ENCODE data around the gene TXNDC8. TPM values are rescaled to one million over a fixed set of nuclear protein-coding genes. Genes with fewer than 3 reads are reported as not detected.
A peak's percentile ranks its signal among the peaks of the same experiment; 100 is the strongest.
"Not testable (repeated sequence)": the region's sequence is repeated elsewhere in the genome, so short reads cannot be mapped to it uniquely, and the experiment has no call there.

The TXNDC8 gene
- total RNA-seq, 2 experiments from 2014 or later: not detected

GRCh38 chr9:110323818-110324217 is 13.8 kb downstream of the TXNDC8 start:
- Mint-ChIP-seq H3K27me3 (peaks cover 4% of the 10 kb centered on the region), H3K4me1 (peaks cover 2% of the 10 kb centered on the region), H3K27ac (no peak overlapping the region), H3K4me3 (no peak overlapping the region), H3K9me3 (ENCODE audit: low read depth) (no peaks in the 10 kb centered on the region), H3K36me3 (ENCODE audit: low read depth) (no peaks in the 10 kb centered on the region)
- intact Hi-C loops (cut with DNase I, micrococcal nuclease): no loop called here
- no peak for ATAC-seq
- ChIA-PET POLR2A (interaction anchor here (0.8 kb wide), 1 partner anchor 67 kb away, joined by 3 read pairs; the partner anchor contains the start of gene TXN), CTCF (interaction anchor here (0.6 to 1.1 kb wide), 3 partner anchors 10 to 966 kb away, joined by 3 to 4 read pairs (median 3); no protein-coding TSS in a partner anchor)
- no peak for DNase-seq

- H3K27me3 Mint-ChIP-seq: peaks cover 3% of the 10 kb centered on the region
- no peaks in the 10 kb centered on the region for H3K9me3 Mint-ChIP-seq (ENCODE audit: low read depth)
- DNase-seq (no peak), ATAC-seq (no peak)
- H3K4me1 Mint-ChIP-seq: peaks cover 9% of the 10 kb centered on the region
- H3K36me3 Mint-ChIP-seq (ENCODE audit: low read depth): no peaks in the 10 kb centered on the region
- H3K4me3 Mint-ChIP-seq: no peak overlapping the region
- CTCF ChIA-PET: no interaction called here
- no peak overlapping the region for H3K27ac Mint-ChIP-seq
- intact Hi-C loops (cut with DNase I, micrococcal nuclease): no loop called here
- POLR2A ChIA-PET: no interaction called here
Measured at GRCh38 chr9:110320651-110321445, 16.8 kb downstream of the TXNDC8 start.

- intact Hi-C loops (cut with DNase I, micrococcal nuclease): no loop called here
- peak; percentile 13 for DNase-seq
- no peak overlapping the region for H3K4me3 Mint-ChIP-seq
- H3K9me3 Mint-ChIP-seq (ENCODE audit: low read depth): no peaks in the 10 kb centered on the region
- H3K27me3 Mint-ChIP-seq: peaks cover 3% of the 10 kb centered on the region
- no peak overlapping the region for H3K27ac Mint-ChIP-seq
- peaks cover 9% of the 10 kb centered on the region for H3K4me1 Mint-ChIP-seq
- ATAC-seq: peak; percentile 68
- ChIA-PET POLR2A (no interaction called here), CTCF (no interaction called here)
- H3K36me3 Mint-ChIP-seq (ENCODE audit: low read depth): no peaks in the 10 kb centered on the region
Measured at GRCh38 chr9:110319781-110320492, 17.7 kb downstream of the TXNDC8 start.

GRCh38 chr9:110317911-110318310 is 19.8 kb downstream of the TXNDC8 start:
- POLR2A ChIA-PET: no interaction called here
- peaks cover 3% of the 10 kb centered on the region for H3K27me3 Mint-ChIP-seq
- intact Hi-C loops (cut with DNase I, micrococcal nuclease): no loop called here

GRCh38 chr9:110316261-110317075 is 21.2 kb downstream of the TXNDC8 start:
- peak overlapping the region; percentile 22 for H3K4me3 Mint-ChIP-seq
- POLR2A ChIA-PET: no interaction called here
- intact Hi-C loops (cut with DNase I, micrococcal nuclease): no loop called here
- peaks cover 2% of the 10 kb centered on the region for H3K9me3 Mint-ChIP-seq (ENCODE audit: low read depth)
- H3K27me3 Mint-ChIP-seq: no peaks in the 10 kb centered on the region
- H3K4me1 Mint-ChIP-seq: peaks cover 9% of the 10 kb centered on the region
- no peaks in the 10 kb centered on the region for H3K36me3 Mint-ChIP-seq (ENCODE audit: low read depth)
- ATAC-seq (no peak), DNase-seq (peak; percentile 5)
- CTCF ChIA-PET: interaction anchor here (0.6 kb wide), 1 partner anchor 245 kb away, joined by 3 read pairs; no protein-coding TSS in a partner anchor
- H3K27ac Mint-ChIP-seq: no peak overlapping the region

More at GRCh38 chr9:110317911-110318310, 19.8 kb downstream of the TXNDC8 start:
- no peaks in the 10 kb centered on the region for H3K9me3 Mint-ChIP-seq (ENCODE audit: low read depth)
- no peak overlapping the region for H3K27ac Mint-ChIP-seq
- H3K4me1 Mint-ChIP-seq: peaks cover 9% of the 10 kb centered on the region
- DNase-seq: no peak
- ATAC-seq: no peak
- CTCF ChIA-PET: no interaction called here
- H3K4me3 Mint-ChIP-seq: no peak overlapping the region
- H3K36me3 Mint-ChIP-seq (ENCODE audit: low read depth): no peaks in the 10 kb centered on the region

GRCh38 chr9:110311978-110312377 is 25.7 kb downstream of the TXNDC8 start:
- ATAC-seq; H3K27ac Mint-ChIP-seq; H3K27me3 Mint-ChIP-seq; CTCF ChIA-PET; H3K36me3 Mint-ChIP-seq (ENCODE audit: low read depth); H3K9me3 Mint-ChIP-seq (ENCODE audit: low read depth); POLR2A ChIA-PET; DNase-seq; H3K4me3 Mint-ChIP-seq; intact Hi-C loops (cut with DNase I, micrococcal nuclease): not testable (repeated sequence)
- H3K4me1 Mint-ChIP-seq: peaks cover 13% of the 10 kb centered on the region

GRCh38 chr9:110309681-110310080 is 28.0 kb downstream of the TXNDC8 start:
- no peak overlapping the region for H3K27ac Mint-ChIP-seq
- H3K4me3 Mint-ChIP-seq: no peak overlapping the region
- H3K9me3 Mint-ChIP-seq (ENCODE audit: low read depth): peaks cover 2% of the 10 kb centered on the region
- H3K27me3 Mint-ChIP-seq: no peaks in the 10 kb centered on the region
- no peak for ATAC-seq
- CTCF ChIA-PET: no interaction called here
- POLR2A ChIA-PET: no interaction called here
- no peak for DNase-seq
- H3K4me1 Mint-ChIP-seq: peaks cover 5% of the 10 kb centered on the region
- no peaks in the 10 kb centered on the region for H3K36me3 Mint-ChIP-seq (ENCODE audit: low read depth)
- intact Hi-C loops (cut with DNase I, micrococcal nuclease): no loop called here

GRCh38 chr9:110308633-110309038 is 29.0 kb downstream of the TXNDC8 start:
- intact Hi-C loops (cut with DNase I, micrococcal nuclease): no loop called here
- ChIA-PET CTCF (no interaction called here), POLR2A (no interaction called here)
- DNase-seq: no peak
- Mint-ChIP-seq H3K27me3 (no peaks in the 10 kb centered on the region), H3K4me3 (no peak overlapping the region), H3K9me3 (ENCODE audit: low read depth) (peaks cover 2% of the 10 kb centered on the region), H3K27ac (peak overlapping the region; percentile 29), H3K4me1 (peaks cover 5% of the 10 kb centered on the region), H3K36me3 (ENCODE audit: low read depth) (no peaks in the 10 kb centered on the region)
- no peak for ATAC-seq

GRCh38 chr9:110307191-110307590 is 30.5 kb downstream of the TXNDC8 start:
- no peaks in the 10 kb centered on the region for H3K36me3 Mint-ChIP-seq (ENCODE audit: low read depth)
- H3K27ac Mint-ChIP-seq: no peak overlapping the region
- H3K27me3 Mint-ChIP-seq: no peaks in the 10 kb centered on the region
- H3K4me1 Mint-ChIP-seq: peaks cover 5% of the 10 kb centered on the region
- intact Hi-C loops (cut with DNase I, micrococcal nuclease): no loop called here
- POLR2A ChIA-PET: interaction anchor here (0.7 kb wide), 1 partner anchor 8 kb away, joined by 4 read pairs; no protein-coding TSS in a partner anchor
- DNase-seq (no peak), ATAC-seq (no peak)
- CTCF ChIA-PET: interaction anchor here (0.7 to 1.5 kb wide), 2 partner anchors 9 to 48 kb away, joined by 3 to 4 read pairs; no protein-coding TSS in a partner anchor
- no peak overlapping the region for H3K4me3 Mint-ChIP-seq
- no peaks in the 10 kb centered on the region for H3K9me3 Mint-ChIP-seq (ENCODE audit: low read depth)

GRCh38 chr9:110303133-110303532 is 34.5 kb downstream of the TXNDC8 start:
- POLR2A ChIA-PET: no interaction called here
- peaks cover 5% of the 10 kb centered on the region for H3K27me3 Mint-ChIP-seq
- no peaks in the 10 kb centered on the region for H3K4me1 Mint-ChIP-seq
- no peak for ATAC-seq
- CTCF ChIA-PET: interaction anchor here (0.6 kb wide), 2 partner anchors 84 to 771 kb away, joined by 3 read pairs; no protein-coding TSS in a partner anchor
- H3K4me3 Mint-ChIP-seq: no peak overlapping the region
- no peaks in the 10 kb centered on the region for H3K36me3 Mint-ChIP-seq (ENCODE audit: low read depth)
- intact Hi-C loops (cut with DNase I, micrococcal nuclease): no loop called here
- no peak overlapping the region for H3K27ac Mint-ChIP-seq
- DNase-seq: no peak
- no peaks in the 10 kb centered on the region for H3K9me3 Mint-ChIP-seq (ENCODE audit: low read depth)

- POLR2A ChIA-PET: no interaction called here
Measured at GRCh38 chr9:110298043-110298605, 39.5 kb downstream of the TXNDC8 start.

More at GRCh38 chr9:110298043-110298605, 39.5 kb downstream of the TXNDC8 start:
- H3K4me3 Mint-ChIP-seq: no peak overlapping the region
- no peak overlapping the region for H3K27ac Mint-ChIP-seq
- H3K36me3 Mint-ChIP-seq (ENCODE audit: low read depth): no peaks in the 10 kb centered on the region
- no peaks in the 10 kb centered on the region for H3K9me3 Mint-ChIP-seq (ENCODE audit: low read depth)
- H3K27me3 Mint-ChIP-seq: peaks cover 5% of the 10 kb centered on the region
- no peaks in the 10 kb centered on the region for H3K4me1 Mint-ChIP-seq
- DNase-seq (no peak), ATAC-seq (no peak)
- CTCF ChIA-PET: interaction anchor here (0.7 to 0.9 kb wide), 2 partner anchors 9 to 905 kb away, joined by 3 to 4 read pairs; no protein-coding TSS in a partner anchor
- intact Hi-C loops (cut with DNase I, micrococcal nuclease): no loop called here

Data from activated CD4-positive, alpha-beta T cell treated with anti-CD3 and anti-CD28 coated beads for 36 hours (primary cell).